Activated CD8-positive, alpha-beta memory T cell treated with anti-CD3 and anti-CD28 coated beads, Interleukin-2, amount 50 U/mL, for 4 hours (primary cell): ENCODE data around the gene TMPRSS12.
"Not testable (repeated sequence)": the region's sequence is repeated elsewhere in the genome, so short reads cannot be mapped to it uniquely, and the experiment has no call there.

Experiments used
- DNase-seq: peaks from one replicate; pipeline ENCODE4 v3.0.0-alpha.2; 2020

The TMPRSS12 gene

GRCh38 chr12:50859621-50860310 lies 17.0 kb downstream of the TMPRSS12 start:
- DNase-seq = no peak

- no peak for DNase-seq
These were observed 19.6 kb downstream of the TMPRSS12 start for GRCh38 chr12:50862316-50862715.

GRCh38 chr12:50865266-50865665 lies 22.5 kb downstream of the TMPRSS12 start:
- no peak for DNase-seq

- DNase-seq = not testable (repeated sequence)
These were observed 26.2 kb downstream of the TMPRSS12 start for GRCh38 chr12:50868881-50869280.

- DNase-seq = no peak
These were observed 39.8 kb downstream of the TMPRSS12 start for GRCh38 chr12:50882563-50882962.

- no peak for DNase-seq
These were observed 44.5 kb downstream of the TMPRSS12 start for GRCh38 chr12:50887191-50887590.

- no peak for DNase-seq
These were observed 45.9 kb downstream of the TMPRSS12 start for GRCh38 chr12:50888666-50889065.

GRCh38 chr12:50894241-50894640 lies 51.5 kb downstream of the TMPRSS12 start:
- DNase-seq = no peak

GRCh38 chr12:50901685-50902113 lies 59.0 kb downstream of the TMPRSS12 start:
- DNase-seq = no peak

- not testable (repeated sequence) for DNase-seq
These were observed 65.8 kb downstream of the TMPRSS12 start for GRCh38 chr12:50908479-50908878.

- DNase-seq = not testable (repeated sequence)
These were observed 69.6 kb downstream of the TMPRSS12 start for GRCh38 chr12:50912361-50912760.

GRCh38 chr12:50913224-50913623 lies 70.5 kb downstream of the TMPRSS12 start:
- no peak for DNase-seq

- DNase-seq = no peak
These were observed 72.3 kb downstream of the TMPRSS12 start for GRCh38 chr12:50914872-50915484.

- no peak for DNase-seq
These were observed 73.6 kb downstream of the TMPRSS12 start for GRCh38 chr12:50916292-50916691.

- no peak for DNase-seq
These were observed 76.0 kb downstream of the TMPRSS12 start for GRCh38 chr12:50918584-50919316.

GRCh38 chr12:50922820-50923219 lies 80.1 kb downstream of the TMPRSS12 start:
- no peak for DNase-seq

GRCh38 chr12:50923361-50924130 lies 80.8 kb downstream of the TMPRSS12 start:
- no peak for DNase-seq

GRCh38 chr12:50924131-50924438 lies 81.4 kb downstream of the TMPRSS12 start:
- DNase-seq = no peak

- DNase-seq = no peak
These were observed 82.0 kb downstream of the TMPRSS12 start for GRCh38 chr12:50924439-50925341.

- no peak for DNase-seq
These were observed 82.6 kb downstream of the TMPRSS12 start for GRCh38 chr12:50925342-50925651.

- DNase-seq = no peak
These were observed 83.2 kb downstream of the TMPRSS12 start for GRCh38 chr12:50925920-50926319.

GRCh38 chr12:50926415-50926814 lies 83.7 kb downstream of the TMPRSS12 start:
- no peak for DNase-seq
